IMR-90 (cell line): ENCODE results near the gene KIF21A. TPM values are rescaled to one million over a fixed set of nuclear protein-coding genes. Genes with fewer than 3 reads are reported as not detected.

Experiments used
- ATAC-seq: fragments of 200-7000 bp; cut with Tn5 transposase; 2 replicates; pipeline ENCODE4 v1.9.1; 2020; ENCODE audit warnings: low read depth, mild to moderate bottlenecking, moderate library complexity
- BruUV-seq: library from RNA; stranded (reverse); fragments of 400-500 nt; replicated peaks from 2 replicates; lab custom pipeline; 2021; lab: Mats Ljungman, UMichigan
- CTCF ChIA-PET: fragments of 300-600 bp; formaldehyde crosslinking; extraction: SDS; loops from one replicate; lab custom pipeline; 2021; ENCODE audit warnings: antibody characterized with exemption; lab: Yijun Ruan, JAX
- POLR2A ChIA-PET: fragments of 300-600 bp; sonication (Branson Sonifier 250); formaldehyde crosslinking; loops from one replicate; lab custom pipeline; 2022; ENCODE audit warnings: antibody characterized with exemption; ENCODE audit not compliant: unreplicated experiment; lab: Charles Lee
- DNase-seq: peaks from one replicate; pipeline ENCODE4 v3.0.0; 2013
- H2AFZ ChIP-seq: replicated peaks from 2 replicates; pipeline ENCODE3; 2013; ENCODE audit warnings: low read length, mild to moderate bottlenecking; ENCODE audit not compliant: poor library complexity
- H2AK5ac ChIP-seq: 2 replicates; pipeline ENCODE4 v1.6.1; 2013; ENCODE audit warnings: low read depth, low read length, inconsistent platforms
- H2AK9ac ChIP-seq: replicated peaks from 2 replicates; pipeline ENCODE3; 2013; ENCODE audit warnings: mild to moderate bottlenecking, low read depth, low read length, moderate library complexity; ENCODE audit not compliant: poor library complexity
- H2BK120ac ChIP-seq: 2 replicates; pipeline ENCODE4 v1.6.1; 2013; ENCODE audit warnings: low read depth, low read length, inconsistent platforms
- H2BK15ac ChIP-seq: 3 replicates; pipeline ENCODE4 v1.6.1; 2013; ENCODE audit warnings: low read depth, low read length, inconsistent platforms
- H2BK20ac ChIP-seq: 2 replicates; pipeline ENCODE4 v1.6.1; 2013; ENCODE audit warnings: low read depth, mild to moderate bottlenecking, inconsistent platforms, low read length, moderate library complexity
- H2BK5ac ChIP-seq: 2 replicates; pipeline ENCODE4 v1.6.1; 2013; ENCODE audit warnings: mild to moderate bottlenecking, low read depth, low read length, inconsistent platforms; ENCODE audit not compliant: poor library complexity, severe bottlenecking
- H3K14ac ChIP-seq: replicated peaks from 2 replicates; pipeline ENCODE4 v1.6.1; 2013; ENCODE audit warnings: low read depth, low read length, inconsistent platforms
- H3K18ac ChIP-seq: 2 replicates; pipeline ENCODE4 v1.6.1; 2013; ENCODE audit warnings: low read depth, low read length, control low read depth
- H3K23ac ChIP-seq: 2 replicates; pipeline ENCODE4 v1.6.1; 2013; ENCODE audit warnings: low read depth, low read length, inconsistent platforms
- H3K27ac ChIP-seq: 2 replicates; pipeline ENCODE4 v1.5.1; 2013; ENCODE audit warnings: mild to moderate bottlenecking, control low read depth, low read length; ENCODE audit not compliant: insufficient read depth
- H3K27me3 ChIP-seq: 2 replicates; pipeline ENCODE4 v1.6.1; 2013; ENCODE audit warnings: low read length; ENCODE audit not compliant: control insufficient read depth, insufficient read depth
- H3K36me3 ChIP-seq: 2 replicates; pipeline ENCODE4 v1.6.1; 2013; ENCODE audit warnings: low read length, mixed read lengths; ENCODE audit not compliant: control insufficient read depth, insufficient read depth
- H3K4ac ChIP-seq: 2 replicates; pipeline ENCODE4 v1.6.1; 2013; ENCODE audit warnings: low read depth, low read length, inconsistent platforms
- H3K4me1 ChIP-seq: 2 replicates; pipeline ENCODE4 v1.6.1; 2013; ENCODE audit warnings: low read length, mixed read lengths; ENCODE audit not compliant: control insufficient read depth, insufficient read depth
- H3K4me2 ChIP-seq: 2 replicates; pipeline ENCODE4 v1.6.1; 2013; ENCODE audit warnings: low read depth, mild to moderate bottlenecking, control low read depth, low read length, moderate library complexity
- H3K4me3 ChIP-seq: 2 replicates; pipeline ENCODE4 v1.5.1; 2013; ENCODE audit warnings: low read depth, mild to moderate bottlenecking, control low read depth, low read length, moderate library complexity; ENCODE audit not compliant: insufficient read depth
- H3K56ac ChIP-seq: 2 replicates; pipeline ENCODE4 v1.6.1; 2013; ENCODE audit warnings: low read length, inconsistent platforms; ENCODE audit not compliant: insufficient read depth; ENCODE audit errors: extremely low read depth
- H3K79me1 ChIP-seq, 2 experiments: 2 replicates each; pipeline ENCODE4 v1.6.1; 2013; ENCODE audit warnings: low read length in 2 of 2, inconsistent platforms in 1 of 2, low read depth in 1 of 2
- H3K9ac ChIP-seq: 2 replicates; pipeline ENCODE4 v1.6.1; 2013; ENCODE audit warnings: low read depth, low read length, control low read depth
- H3K9me1 ChIP-seq: 2 replicates; pipeline ENCODE4 v1.6.1; 2013; ENCODE audit warnings: low read length, inconsistent platforms; ENCODE audit not compliant: insufficient read depth
- H3K9me3 ChIP-seq: 2 replicates; pipeline ENCODE4 v1.6.1; 2013; ENCODE audit warnings: low read length; ENCODE audit not compliant: control insufficient read depth, insufficient read depth
- H4K20me1 ChIP-seq: 2 replicates; pipeline ENCODE4 v1.6.1; 2013; ENCODE audit warnings: low read length, inconsistent platforms; ENCODE audit not compliant: insufficient read depth
- H4K5ac ChIP-seq: 2 replicates; pipeline ENCODE4 v1.6.1; 2013; ENCODE audit warnings: mild to moderate bottlenecking, low read depth, low read length, control low read depth
- H4K8ac ChIP-seq, 2 experiments: 2 replicates each; pipeline ENCODE4 v1.6.1; 2013; ENCODE audit warnings: low read depth in 2 of 2, low read length in 2 of 2, control low read depth in 1 of 2, inconsistent platforms in 1 of 2
- H4K91ac ChIP-seq: 2 replicates; pipeline ENCODE4 v1.6.1; 2013; ENCODE audit warnings: low read depth, low read length, inconsistent platforms; ENCODE audit not compliant: insufficient read depth
- CTCF ChIP-seq: conservative IDR thresholded peaks from 2 replicates; pipeline ENCODE4 v1.5.1; 2012; ENCODE audit warnings: mild to moderate bottlenecking, low read depth, low read length, improper control_type of control experiment
- SMC3 ChIP-seq: fragments of 150-350 bp; IDR thresholded peaks from 2 replicates; pipeline ENCODE4 v1.6.1; 2016; ENCODE audit warnings: low read depth, mild to moderate bottlenecking, antibody characterized with exemption, low read length, moderate library complexity
- USF2 ChIP-seq: fragments of 150-350 bp; IDR thresholded peaks from 2 replicates; pipeline ENCODE4 v1.6.1; 2017; ENCODE audit warnings: mild to moderate bottlenecking, antibody characterized with exemption, low read length, low read depth
- WGBS, 2 experiments: methylation state at CpG; one replicate each; pipeline versions ENCODE4 v1.1.5 to v1.1.7; 2013; ENCODE audit warnings: missing lambda C conversion rate in 2 of 2; ENCODE audit not compliant: insufficient read length in 1 of 2; ENCODE audit errors: extremely low coverage in 2 of 2; 5-methylcytosine and 5-hydroxymethylcytosine counted together
- dilution Hi-C: fragments of 300-500 bp; cut with HindIII; formaldehyde crosslinking; loops from one replicate; pipeline ENCODE4 v1.14.3; 2018; ENCODE audit warnings: low sequenced_read_pairs; ENCODE audit not compliant: unreplicated experiment
- in situ Hi-C: fragments of 300-500 bp; cut with MboI; formaldehyde crosslinking; loops from 3 replicates; pipeline ENCODE4 v1.14.3; 2019; ENCODE audit warnings: low sequenced_read_pairs, inconsistent platforms, mixed read lengths
- intact Hi-C: fragments of 100-400 bp; cut with micrococcal nuclease; formaldehyde crosslinking; loops from 2 replicates; pipeline ENCODE4 v1.10.0; 2022
- polyA plus RNA-seq, 3 experiments: library from polyadenylated mRNA; depleted of rRNA; stranded (reverse); fragments of >200 nt; gene quantifications; 2 replicates each; pipeline ENCODE4 v1.2.3, GENCODE V29; 2012; ENCODE audit warnings: low replicate concordance in 1 of 3
- total RNA-seq: library from RNA; depleted of rRNA; stranded (reverse); fragments of >200 nt; gene quantifications from 2 replicates; pipeline ENCODE4 v1.2.3, GENCODE V29; 2012

Gene KIF21A
- total and polyA plus RNA-seq, 2 of the 4 experiments (the other 2 are of a cell fraction) = 0.38 to 1.1 TPM

GRCh38 chr12:39368891-39369290, 74.0 kb downstream of the KIF21A start:
- Histone ChIP-seq H3K14ac (no peak overlapping the region), H2BK5ac (no peak overlapping the region), H3K4me2 (no peak overlapping the region), H3K9ac (no peak overlapping the region), H4K91ac (no peak overlapping the region), H3K9me1 (no peaks in the 10 kb centered on the region), H3K36me3 (no peaks in the 10 kb centered on the region), H3K27me3 (no peaks in the 10 kb centered on the region), H3K4me3 (no peak overlapping the region), H2AK9ac (no peak overlapping the region), H4K8ac (no peak overlapping the region), H2BK20ac (no peak overlapping the region), H3K18ac (no peak overlapping the region), H3K56ac (no peak overlapping the region), H4K20me1 (no peaks in the 10 kb centered on the region), H3K4me1 (no peaks in the 10 kb centered on the region), H2AFZ (no peak overlapping the region), H2AK5ac (no peak overlapping the region), H3K4ac (no peak overlapping the region), H3K79me1 (no peaks in the 10 kb centered on the region), H2BK15ac (no peak overlapping the region), H3K27ac (no peak overlapping the region), H3K9me3 (no peaks in the 10 kb centered on the region), H2BK120ac (no peak overlapping the region), H4K5ac (no peak overlapping the region), H3K23ac (no peak overlapping the region)
- no CpG with 5 or more reads among the region's 2 CpGs for WGBS, 2 experiments
- dilution Hi-C loops = no loop called here
- DNase-seq (no peak), ATAC-seq (no peak)
- intact Hi-C loops = no loop called here
- TF ChIP-seq SMC3 = no peak
- TF ChIP-seq USF2 = no peak
- no peak for TF ChIP-seq CTCF
- in situ Hi-C loops = no loop called here
- POLR2A ChIA-PET = no interaction called here
- BruUV-seq = no TSS peak
- CTCF ChIA-PET = interaction anchor here (0.7 kb wide), 1 partner anchor 16 kb away, joined by 4 read pairs; no protein-coding TSS in a partner anchor
